Measurements from ENCODE around the gene HNRNPU. TPM values are rescaled to one million over a fixed set of nuclear protein-coding genes. Genes with fewer than 3 reads are reported as not detected.
A peak's percentile ranks its signal among the peaks of the same experiment; 100 is the strongest.

Gene HNRNPU
- total RNA-seq, 1 donor, result 348 TPM

- no peak overlapping the region for H3K4me3 ChIP-seq (ENCODE audit: low read depth, low read length)
- no peak for TF ChIP-seq CTCF (IDR thresholded peaks at IDR 0.05; ENCODE audit: insufficient read depth, low read length)
- no peak for DNase-seq (ENCODE audit: low read depth)
These were observed 57.2 kb downstream of the HNRNPU start for GRCh38 chr1:244807138-244807537.

- DNase-seq (ENCODE audit: low read depth), result no peak
- no peak overlapping the region for H3K4me3 ChIP-seq (ENCODE audit: low read depth, low read length)
- no peak for TF ChIP-seq CTCF (IDR thresholded peaks at IDR 0.05; ENCODE audit: insufficient read depth, low read length)
These were observed 59.5 kb downstream of the HNRNPU start for GRCh38 chr1:244804841-244805240.

GRCh38 chr1:244802556-244803239 lies 61.6 kb downstream of the HNRNPU start:
- DNase-seq (ENCODE audit: low read depth), result no peak
- H3K4me3 ChIP-seq (ENCODE audit: low read depth, low read length), result no peak overlapping the region
- no peak for TF ChIP-seq CTCF (IDR thresholded peaks at IDR 0.05; ENCODE audit: insufficient read depth, low read length)

- no peak for DNase-seq (ENCODE audit: low read depth)
- no peak overlapping the region for H3K4me3 ChIP-seq (ENCODE audit: low read depth, low read length)
- TF ChIP-seq CTCF (IDR thresholded peaks at IDR 0.05; ENCODE audit: insufficient read depth, low read length), result no peak
These were observed 62.3 kb downstream of the HNRNPU start for GRCh38 chr1:244802041-244802440.

GRCh38 chr1:244801246-244801645 lies 63.1 kb downstream of the HNRNPU start:
- TF ChIP-seq CTCF (IDR thresholded peaks at IDR 0.05; ENCODE audit: insufficient read depth, low read length), result peak; percentile 66
- H3K4me3 ChIP-seq (ENCODE audit: low read depth, low read length), result no peak overlapping the region
- peak; percentile 37 for DNase-seq (ENCODE audit: low read depth)

- no peak overlapping the region for H3K4me3 ChIP-seq (ENCODE audit: low read depth, low read length)
- DNase-seq (ENCODE audit: low read depth), result no peak
- TF ChIP-seq CTCF (IDR thresholded peaks at IDR 0.05; ENCODE audit: insufficient read depth, low read length), result no peak
These were observed 63.5 kb downstream of the HNRNPU start for GRCh38 chr1:244800821-244801220.

Other genes starting within 250 kb of the HNRNPU start
- gene DESI2, start 211.4 kb downstream of the HNRNPU start, total RNA-seq (ENCODE audit: low replicate concordance), result 25.2 and 54.7 TPM in 2 replicates
- 44.2 and 98.5 TPM in 2 replicates for gene COX20, start 28.9 kb downstream of the HNRNPU start, total RNA-seq (ENCODE audit: low replicate concordance)

Data from fibroblast of the aortic adventitia (primary cell).